Thymus (tissue), 11 donors: ENCODE measurements around the gene AGPAT3. TPM values are rescaled to one million over a fixed set of nuclear protein-coding genes. Genes with fewer than 3 reads are reported as not detected.
A peak's percentile ranks its signal among the peaks of the same experiment; 100 is the strongest.
"Not testable (repeated sequence)": the region's sequence is repeated elsewhere in the genome, so short reads cannot be mapped to it uniquely, and the experiment has no call there.

Source experiments
- DNase-seq, 9 donors: peaks; one replicate each; pipeline ENCODE4 v3.0.0-alpha.2; 2013; ENCODE audit warnings: low spot score in 9 of 9, low read depth in 6 of 9, missing footprints in 1 of 9
- H3K27ac ChIP-seq, 2 donors: one replicate each; pipeline ENCODE4 v1.5.1; 2013; ENCODE audit warnings: control low read depth in 1 of 2, low read depth in 1 of 2, low read length in 1 of 2, mild to moderate bottlenecking in 1 of 2, moderate library complexity in 1 of 2
- H3K27me3 ChIP-seq, 2 donors: one replicate each; pipeline ENCODE4 v1.5.1; 2013; ENCODE audit warnings: low read length in 1 of 2; ENCODE audit not compliant: control insufficient read depth in 2 of 2, insufficient read depth in 1 of 2
- H3K36me3 ChIP-seq, 2 donors: one replicate each; pipeline ENCODE4 v1.5.1; 2013; ENCODE audit warnings: low read length in 1 of 2, mild to moderate bottlenecking in 1 of 2, moderate library complexity in 1 of 2; ENCODE audit not compliant: control insufficient read depth in 2 of 2, insufficient read depth in 2 of 2
- H3K4me1 ChIP-seq, 2 donors: one replicate each; pipeline ENCODE4 v1.5.1; 2013; ENCODE audit warnings: low read length in 2 of 2; ENCODE audit not compliant: control insufficient read depth in 2 of 2, insufficient read depth in 2 of 2
- H3K4me3 ChIP-seq, 2 donors: one replicate each; pipeline ENCODE4 v1.5.1; 2013; ENCODE audit warnings: low read length in 2 of 2, control low read depth in 1 of 2, mild to moderate bottlenecking in 1 of 2
- H3K9me3 ChIP-seq, 2 donors: one replicate each; pipeline ENCODE4 v1.5.1; 2013; ENCODE audit warnings: low read length in 1 of 2, mild to moderate bottlenecking in 1 of 2; ENCODE audit not compliant: control insufficient read depth in 2 of 2, insufficient read depth in 1 of 2
- WGBS: extraction: QIAGEN DNeasy Blood & Tissue Kit; methylation state at CpG from one replicate; pipeline ENCODE4 v1.1.7; 2013; 5-methylcytosine and 5-hydroxymethylcytosine counted together
- polyA plus RNA-seq: library from polyadenylated mRNA; stranded (reverse); fragments of 200-250 nt; gene quantifications from one replicate; pipeline ENCODE4 v1.2.3, GENCODE V29; 2013
- total RNA-seq: library from RNA; stranded (reverse); fragments of 120-200 nt; gene quantifications from one replicate; pipeline ENCODE4 v1.2.4, GENCODE V29; 2013
- donor health status: healthy.

The AGPAT3 gene
- total and polyA plus RNA-seq, 2 donors = 16.2 to 19.8 TPM

GRCh38 chr21:43844906-43845305, 20.1 kb upstream of the AGPAT3 start:
- DNase-seq, H3K27me3 ChIP-seq, H3K27ac ChIP-seq, H3K4me3 ChIP-seq, H3K36me3 ChIP-seq, H3K4me1 ChIP-seq, H3K9me3 ChIP-seq: not testable (repeated sequence)
- 95% methylated on average over 5 of the region's 5 CpGs for WGBS

- Histone ChIP-seq H3K4me1 (no peaks in the 10 kb centered on the region), H3K36me3 (no peaks in the 10 kb centered on the region), H3K4me3 (no peak overlapping the region), H3K27me3 (no peaks in the 10 kb centered on the region), H3K9me3 (peaks cover 0 to 10% of the 10 kb centered on the region in 2 donors), H3K27ac (no peak overlapping the region)
- WGBS = 98% methylated on average over 13 of the region's 13 CpGs
- no peak for DNase-seq
Measured at GRCh38 chr21:43845386-43845785, 19.6 kb upstream of the AGPAT3 start.

- H3K4me1 ChIP-seq = no peaks in the 10 kb centered on the region
- peaks cover 0 to 17% of the 10 kb centered on the region in 2 donors for H3K9me3 ChIP-seq
- no peak for DNase-seq
- 92% methylated on average over 6 of the region's 6 CpGs for WGBS
- H3K4me3 ChIP-seq = no peak overlapping the region
- no peaks in the 10 kb centered on the region for H3K36me3 ChIP-seq
- H3K27me3 ChIP-seq = no peaks in the 10 kb centered on the region
- H3K27ac ChIP-seq = no peak overlapping the region
Measured at GRCh38 chr21:43846430-43846829, 18.6 kb upstream of the AGPAT3 start.

GRCh38 chr21:43847301-43847700, 17.7 kb upstream of the AGPAT3 start:
- no peaks in the 10 kb centered on the region for H3K4me1 ChIP-seq
- DNase-seq = no peak
- H3K27me3 ChIP-seq = no peaks in the 10 kb centered on the region
- 90% methylated on average over 14 of the region's 14 CpGs for WGBS
- no peaks in the 10 kb centered on the region for H3K36me3 ChIP-seq
- peaks cover 0 to 17% of the 10 kb centered on the region in 2 donors for H3K9me3 ChIP-seq
- no peak overlapping the region for H3K4me3 ChIP-seq
- no peak overlapping the region for H3K27ac ChIP-seq

- Histone ChIP-seq H3K27ac (no peak overlapping the region), H3K27me3 (no peaks in the 10 kb centered on the region), H3K4me1 (no peaks in the 10 kb centered on the region), H3K4me3 (no peak overlapping the region), H3K9me3 (peaks cover 0 to 17% of the 10 kb centered on the region in 2 donors), H3K36me3 (no peaks in the 10 kb centered on the region)
- no peak for DNase-seq
- 95% methylated on average over 10 of the region's 10 CpGs for WGBS
Measured at GRCh38 chr21:43848771-43849170, 16.3 kb upstream of the AGPAT3 start.

GRCh38 chr21:43849532-43850299, 15.3 kb upstream of the AGPAT3 start:
- H3K27ac ChIP-seq = peak overlapping the region in 1 of 2 donors; percentile 31
- whole genome bisulfite sequencing = 92% methylated on average over 13 of the region's 13 CpGs

GRCh38 chr21:43850728-43851295, 14.2 kb upstream of the AGPAT3 start:
- H3K9me3 ChIP-seq = peaks cover 0 to 17% of the 10 kb centered on the region in 2 donors
- no peak for DNase-seq
- H3K36me3 ChIP-seq = no peaks in the 10 kb centered on the region
- peaks cover 0 to 3% of the 10 kb centered on the region in 2 donors for H3K27me3 ChIP-seq
- no peak overlapping the region for H3K27ac ChIP-seq
- H3K4me3 ChIP-seq = no peak overlapping the region
- peaks cover 0 to 15% of the 10 kb centered on the region in 2 donors for H3K4me1 ChIP-seq
- WGBS = 84% methylated on average over 8 of the region's 8 CpGs

More at GRCh38 chr21:43849532-43850299, 15.3 kb upstream of the AGPAT3 start:
- no peaks in the 10 kb centered on the region for H3K36me3 ChIP-seq
- peaks cover 0 to 1% of the 10 kb centered on the region in 2 donors for H3K27me3 ChIP-seq
- H3K9me3 ChIP-seq = peaks cover 0 to 17% of the 10 kb centered on the region in 2 donors
- peaks cover 0 to 4% of the 10 kb centered on the region in 2 donors for H3K4me1 ChIP-seq
- H3K4me3 ChIP-seq = no peak overlapping the region
- no peak for DNase-seq

- peaks cover 0 to 17% of the 10 kb centered on the region in 2 donors for H3K9me3 ChIP-seq
- H3K4me3 ChIP-seq = no peak overlapping the region
- DNase-seq = no peak
- WGBS = 91% methylated on average over 12 of the region's 12 CpGs
- H3K27me3 ChIP-seq = peaks cover 0 to 3% of the 10 kb centered on the region in 2 donors
- H3K4me1 ChIP-seq = peaks cover 0 to 18% of the 10 kb centered on the region in 2 donors
- no peak overlapping the region for H3K27ac ChIP-seq
- no peaks in the 10 kb centered on the region for H3K36me3 ChIP-seq
Measured at GRCh38 chr21:43851593-43851992, 13.4 kb upstream of the AGPAT3 start.
